Lower lobe of right lung (tissue), 2 donors: Measurements from ENCODE around the gene ADARB1. TPM values are rescaled to one million over a fixed set of nuclear protein-coding genes. Genes with fewer than 3 reads are reported as not detected.

Experiments
- ATAC-seq, 2 donors: fragments of 200-7000 bp; cut with Tn5 transposase; one replicate each; pipeline ENCODE4 v1.9.1; 2020 to 2022; ENCODE audit warnings: mild to moderate bottlenecking in 2 of 2, moderate library complexity in 2 of 2
- DNase-seq: peaks from one replicate; pipeline ENCODE4 v3.0.0-alpha.2; 2020
- H3K27ac ChIP-seq: fragments of 200-600 bp; one replicate; pipeline ENCODE4 v1.8.0; 2022
- H3K27me3 ChIP-seq: fragments of 200-600 bp; one replicate; pipeline ENCODE4 v1.8.0; 2022; ENCODE audit warnings: low read depth
- H3K36me3 ChIP-seq: fragments of 200-600 bp; one replicate; pipeline ENCODE4 v1.8.0; 2022; ENCODE audit warnings: mild to moderate bottlenecking
- H3K4me1 ChIP-seq: fragments of 200-600 bp; one replicate; pipeline ENCODE4 v1.8.0; 2022
- H3K4me3 ChIP-seq: fragments of 200-600 bp; one replicate; pipeline ENCODE4 v1.8.0; 2022; ENCODE audit warnings: mild to moderate bottlenecking
- H3K9me3 ChIP-seq: fragments of 200-600 bp; one replicate; pipeline ENCODE4 v1.8.0; 2022
- intact Hi-C: fragments of 100-400 bp; cut with DNase I; formaldehyde crosslinking; loops from one replicate; pipeline ENCODE4 v1.11.0; 2022
- total RNA-seq: library from RNA; stranded (reverse); fragmentation: NEBNext Ultra II Directional; extraction: Animal tissue kit (Norgen Biotek cat#: 25700); gene quantifications from one replicate; pipeline ENCODE4 v1.2.1, GENCODE V29; 2021
- TF ChIP-seq, protein P1 (sequence below): fragments of 200-600 bp; IDR thresholded peaks from one replicate; pipeline ENCODE4 v1.8.0; 2022; ENCODE audit warnings: antibody characterized with exemption, mild to moderate bottlenecking
- donor health status: DM: no; HTN: yes; CAD: no; lungs with severe emphysema.

ADARB1 gene
- total RNA-seq, 1 donor from 2014 or later = 48.2 TPM

DNA sequence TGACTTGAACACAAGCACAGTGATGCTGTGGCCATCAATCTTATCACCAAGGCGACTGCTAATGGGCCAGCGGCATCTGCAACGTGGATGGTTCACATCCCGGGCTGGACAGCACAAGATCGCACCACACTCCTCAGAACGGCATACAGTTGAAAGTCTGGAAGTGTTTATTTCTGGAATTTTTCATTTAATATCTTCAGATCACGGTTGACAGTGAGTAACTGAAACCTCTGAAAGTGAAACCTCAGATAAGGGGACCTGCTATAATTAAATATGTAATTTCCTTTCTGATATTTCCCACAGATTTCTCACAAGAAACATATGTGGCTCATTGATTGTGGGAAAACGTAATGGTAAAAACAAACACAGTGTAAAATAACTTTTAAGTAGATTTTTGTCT is 129.6 kb downstream of the ADARB1 start:
- no peaks in the 10 kb centered on the region for H3K27me3 ChIP-seq
- no peak overlapping the region for H3K27ac ChIP-seq
- no peaks in the 10 kb centered on the region for H3K9me3 ChIP-seq
- TF ChIP-seq, protein P1, sequence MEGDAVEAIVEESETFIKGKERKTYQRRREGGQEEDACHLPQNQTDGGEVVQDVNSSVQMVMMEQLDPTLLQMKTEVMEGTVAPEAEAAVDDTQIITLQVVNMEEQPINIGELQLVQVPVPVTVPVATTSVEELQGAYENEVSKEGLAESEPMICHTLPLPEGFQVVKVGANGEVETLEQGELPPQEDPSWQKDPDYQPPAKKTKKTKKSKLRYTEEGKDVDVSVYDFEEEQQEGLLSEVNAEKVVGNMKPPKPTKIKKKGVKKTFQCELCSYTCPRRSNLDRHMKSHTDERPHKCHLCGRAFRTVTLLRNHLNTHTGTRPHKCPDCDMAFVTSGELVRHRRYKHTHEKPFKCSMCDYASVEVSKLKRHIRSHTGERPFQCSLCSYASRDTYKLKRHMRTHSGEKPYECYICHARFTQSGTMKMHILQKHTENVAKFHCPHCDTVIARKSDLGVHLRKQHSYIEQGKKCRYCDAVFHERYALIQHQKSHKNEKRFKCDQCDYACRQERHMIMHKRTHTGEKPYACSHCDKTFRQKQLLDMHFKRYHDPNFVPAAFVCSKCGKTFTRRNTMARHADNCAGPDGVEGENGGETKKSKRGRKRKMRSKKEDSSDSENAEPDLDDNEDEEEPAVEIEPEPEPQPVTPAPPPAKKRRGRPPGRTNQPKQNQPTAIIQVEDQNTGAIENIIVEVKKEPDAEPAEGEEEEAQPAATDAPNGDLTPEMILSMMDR = no peak
- no peak overlapping the region for H3K4me3 ChIP-seq
- DNase-seq (no peak), ATAC-seq (no peak)
- intact Hi-C loops = no loop called here
- H3K36me3 ChIP-seq = peaks cover 50% of the 10 kb centered on the region
- H3K4me1 ChIP-seq = peaks cover 9% of the 10 kb centered on the region

DNA sequence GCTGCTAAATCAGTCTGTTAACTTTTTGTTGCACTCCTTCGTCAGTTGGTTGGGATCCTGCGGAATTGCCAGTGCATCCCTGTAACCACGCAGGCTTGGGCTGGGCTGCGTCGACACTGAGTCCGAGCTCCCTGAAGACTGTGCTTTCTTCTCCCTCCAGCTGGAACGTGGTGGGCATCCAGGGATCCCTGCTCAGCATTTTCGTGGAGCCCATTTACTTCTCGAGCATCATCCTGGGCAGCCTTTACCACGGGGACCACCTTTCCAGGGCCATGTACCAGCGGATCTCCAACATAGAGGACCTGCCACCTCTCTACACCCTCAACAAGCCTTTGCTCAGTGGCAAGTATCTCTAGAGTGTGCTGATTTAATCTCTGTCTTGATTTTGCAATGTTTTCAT is 130.0 kb downstream of the ADARB1 start:
- ATAC-seq (no peak), DNase-seq (no peak)
- Histone ChIP-seq H3K27me3 (no peaks in the 10 kb centered on the region), H3K27ac (no peak overlapping the region), H3K9me3 (no peaks in the 10 kb centered on the region), H3K4me3 (no peak overlapping the region), H3K36me3 (peaks cover 46% of the 10 kb centered on the region), H3K4me1 (peaks cover 10% of the 10 kb centered on the region)
- intact Hi-C loops = no loop called here
- TF ChIP-seq, protein P1 = no peak

DNA sequence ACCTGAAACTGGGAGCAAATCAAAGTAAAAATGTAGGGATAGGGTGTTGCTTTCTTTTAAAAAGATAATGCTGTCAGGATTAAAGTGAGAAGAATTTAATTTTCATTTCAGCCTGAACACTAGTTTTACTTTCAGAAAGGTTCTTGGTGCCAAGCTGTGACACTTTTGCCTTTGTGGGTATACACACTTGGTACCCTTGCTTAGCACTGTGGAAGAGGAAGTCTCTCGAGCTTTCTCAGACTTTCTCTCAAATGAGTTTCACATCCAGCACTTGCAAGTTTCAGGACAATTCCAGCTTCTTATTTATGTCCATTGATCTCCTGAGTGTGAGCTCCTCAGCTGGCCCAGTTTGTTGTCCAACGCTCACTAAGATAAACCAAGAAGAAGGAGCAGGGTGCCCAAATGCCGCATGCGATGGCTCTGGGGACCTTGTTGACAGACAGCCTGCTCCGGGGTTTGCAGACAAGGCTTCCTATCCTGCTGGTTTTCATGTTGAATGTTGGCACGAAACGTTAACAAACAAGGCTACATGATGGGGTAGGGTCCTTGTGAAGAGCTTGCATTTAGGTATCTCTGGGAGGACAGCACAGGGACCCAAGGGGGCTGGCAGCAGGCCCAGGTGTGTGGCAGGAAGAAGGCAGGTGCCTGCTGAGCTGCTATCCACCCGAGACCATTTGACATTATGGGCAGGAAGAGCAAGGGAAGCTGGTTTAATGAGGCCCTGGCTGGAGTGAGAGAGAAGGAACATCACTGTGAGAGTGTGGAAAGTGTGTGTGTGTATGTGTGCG is 133.7 kb downstream of the ADARB1 start:
- Histone ChIP-seq H3K4me3 (no peak overlapping the region), H3K36me3 (peaks cover 78% of the 10 kb centered on the region), H3K9me3 (no peaks in the 10 kb centered on the region), H3K4me1 (peaks cover 6% of the 10 kb centered on the region), H3K27me3 (no peaks in the 10 kb centered on the region), H3K27ac (no peak overlapping the region)
- ATAC-seq (no peak), DNase-seq (no peak)
- intact Hi-C loops = no loop called here
- TF ChIP-seq, protein P1 = no peak

DNA sequence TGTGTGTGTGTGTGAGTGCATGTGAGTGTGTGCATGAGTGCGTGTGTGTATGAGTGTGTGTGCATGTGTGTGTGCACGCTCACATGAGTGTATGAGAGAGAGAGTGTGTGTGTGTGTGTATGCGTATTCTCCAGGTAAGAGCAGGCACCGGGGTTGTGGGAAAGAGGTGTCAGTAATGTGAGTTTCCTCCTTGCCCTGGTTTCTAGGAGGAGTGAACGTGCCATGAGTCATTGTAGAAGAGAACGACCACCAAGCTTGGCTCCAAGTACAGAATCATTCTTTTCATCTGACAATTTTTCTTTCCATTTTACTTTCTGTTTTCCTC is 134.2 kb downstream of the ADARB1 start:
- H3K4me3 ChIP-seq = no peak overlapping the region
- H3K27me3 ChIP-seq = no peaks in the 10 kb centered on the region
- no peaks in the 10 kb centered on the region for H3K9me3 ChIP-seq
- ATAC-seq (no peak), DNase-seq (no peak)
- peaks cover 6% of the 10 kb centered on the region for H3K4me1 ChIP-seq
- TF ChIP-seq, protein P1 = no peak
- intact Hi-C loops = no loop called here
- peaks cover 72% of the 10 kb centered on the region for H3K36me3 ChIP-seq
- H3K27ac ChIP-seq = no peak overlapping the region

DNA sequence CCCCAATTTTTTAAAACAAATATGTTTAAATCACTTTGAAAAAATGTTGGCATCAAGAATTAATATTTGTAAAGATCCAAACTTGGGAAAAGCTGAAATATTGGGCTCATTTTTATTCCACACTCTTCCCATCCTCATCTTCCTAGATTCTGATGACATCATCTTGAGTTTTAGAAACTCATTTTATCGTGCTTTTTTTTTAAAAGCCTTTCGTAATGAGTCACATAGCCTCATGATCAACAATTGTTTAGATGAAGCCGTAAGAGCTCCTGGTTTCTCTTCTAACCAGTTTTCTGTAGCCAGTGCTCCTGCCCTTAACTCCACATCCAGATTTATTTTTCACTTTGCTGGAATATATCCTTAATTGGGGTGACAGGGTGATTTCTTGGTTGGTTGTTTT is 134.7 kb downstream of the ADARB1 start:
- TF ChIP-seq, protein P1 = no peak
- Histone ChIP-seq H3K4me1 (peaks cover 6% of the 10 kb centered on the region), H3K27ac (no peak overlapping the region), H3K4me3 (no peak overlapping the region), H3K9me3 (no peaks in the 10 kb centered on the region), H3K36me3 (peaks cover 70% of the 10 kb centered on the region), H3K27me3 (no peaks in the 10 kb centered on the region)
- intact Hi-C loops = no loop called here
- DNase-seq (no peak), ATAC-seq (no peak)
